Tibial nerve (tissue), 4 donors: ENCODE results near the gene MAPK10.

Experiments used
- CTCF ChIP-seq, 5 experiments: fragments of 200-600 bp in 3 of 5; fragments of 450-650 bp in 2 of 5; sonication (generic) in 3 of 5; IDR thresholded peaks; one replicate each; pipeline ENCODE4 v1.5.1; 2016 to 2019; ENCODE audit warnings: antibody characterized with exemption in 5 of 5, mild to moderate bottlenecking in 3 of 5, moderate library complexity in 2 of 5
- EP300 ChIP-seq, 2 donors: sonication (generic); formaldehyde crosslinking; IDR thresholded peaks; one replicate each; pipeline ENCODE4 v1.6.1; 2017; ENCODE audit warnings: antibody characterized with exemption in 2 of 2, mild to moderate bottlenecking in 1 of 2
- POLR2A ChIP-seq, 2 donors: fragments of 450-650 bp; IDR thresholded peaks; one replicate each; pipeline ENCODE4 v1.6.1; 2017; ENCODE audit warnings: antibody characterized with exemption in 2 of 2, mild to moderate bottlenecking in 2 of 2, moderate library complexity in 2 of 2

- TF ChIP-seq CTCF (IDR thresholded peaks at IDR 0.05), result no peak
- no peak for TF ChIP-seq POLR2A (IDR thresholded peaks at IDR 0.05)
- no peak for TF ChIP-seq EP300 (IDR thresholded peaks at IDR 0.05)
Observed at GRCh38 chr4:86344127-86344526, 15.7 kb downstream of the MAPK10 start.
